SU-DHL-6 (cell line): ENCODE data around the gene SP3.

Experiments
- EZH2phosphoT487 ChIP-seq: fragments of 200-600 bp; sonication (generic), shearing (Covaris generic); conservative IDR thresholded peaks from 2 replicates; pipeline ENCODE4 v1.6.1; 2018; ENCODE audit warnings: mild to moderate bottlenecking, antibody characterized with exemption, low read length, moderate library complexity, mixed read lengths
- TF ChIP-seq, protein P1 (sequence below): fragments of 200-600 bp; sonication (generic); IDR thresholded peaks from one replicate; pipeline ENCODE4 v1.5.1; 2017; ENCODE audit warnings: antibody characterized with exemption, mild to moderate bottlenecking, low read length, moderate library complexity; ENCODE audit not compliant: insufficient read depth, poor library complexity, severe bottlenecking

DNA sequence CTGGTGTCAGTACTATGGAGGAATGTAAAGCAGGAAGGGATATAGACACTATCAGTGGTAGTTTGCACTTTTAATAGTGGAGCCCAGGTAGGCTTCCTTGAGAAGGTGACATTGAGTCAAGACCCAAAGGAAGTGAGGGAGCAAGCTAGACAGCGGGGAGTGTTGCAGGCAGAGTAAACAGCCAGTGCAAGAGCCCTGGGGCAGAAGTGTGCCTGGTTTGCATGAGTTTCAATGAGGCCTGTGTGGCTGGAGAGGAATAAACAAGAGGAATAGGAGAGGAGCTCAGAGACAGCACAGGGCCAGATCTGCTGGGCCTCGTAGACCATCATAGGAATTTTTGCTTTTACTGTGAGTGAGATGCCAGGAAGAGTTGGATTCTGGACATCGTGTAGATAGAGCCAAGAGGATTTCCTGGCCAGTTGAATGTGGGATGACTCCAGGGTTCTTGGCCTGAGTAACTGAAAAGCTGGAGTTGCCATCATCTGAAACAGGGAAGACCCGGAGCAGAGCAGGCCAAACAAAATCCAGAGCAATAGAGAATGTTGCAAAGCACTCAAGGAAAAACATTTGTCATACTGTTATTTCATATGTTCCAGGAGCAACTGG is 102.5 kb downstream of the SP3 start:
- TF ChIP-seq, protein P1, sequence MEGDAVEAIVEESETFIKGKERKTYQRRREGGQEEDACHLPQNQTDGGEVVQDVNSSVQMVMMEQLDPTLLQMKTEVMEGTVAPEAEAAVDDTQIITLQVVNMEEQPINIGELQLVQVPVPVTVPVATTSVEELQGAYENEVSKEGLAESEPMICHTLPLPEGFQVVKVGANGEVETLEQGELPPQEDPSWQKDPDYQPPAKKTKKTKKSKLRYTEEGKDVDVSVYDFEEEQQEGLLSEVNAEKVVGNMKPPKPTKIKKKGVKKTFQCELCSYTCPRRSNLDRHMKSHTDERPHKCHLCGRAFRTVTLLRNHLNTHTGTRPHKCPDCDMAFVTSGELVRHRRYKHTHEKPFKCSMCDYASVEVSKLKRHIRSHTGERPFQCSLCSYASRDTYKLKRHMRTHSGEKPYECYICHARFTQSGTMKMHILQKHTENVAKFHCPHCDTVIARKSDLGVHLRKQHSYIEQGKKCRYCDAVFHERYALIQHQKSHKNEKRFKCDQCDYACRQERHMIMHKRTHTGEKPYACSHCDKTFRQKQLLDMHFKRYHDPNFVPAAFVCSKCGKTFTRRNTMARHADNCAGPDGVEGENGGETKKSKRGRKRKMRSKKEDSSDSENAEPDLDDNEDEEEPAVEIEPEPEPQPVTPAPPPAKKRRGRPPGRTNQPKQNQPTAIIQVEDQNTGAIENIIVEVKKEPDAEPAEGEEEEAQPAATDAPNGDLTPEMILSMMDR = no peak
- TF ChIP-seq EZH2phosphoT487 = no peak
